ENCODE results near the gene COA7. TPM values are rescaled to one million over a fixed set of nuclear protein-coding genes. Genes with fewer than 3 reads are reported as not detected.

Gene COA7
- total RNA-seq, 3 donors from 2014 or later: 7.4 to 12.8 (median 9.8) TPM

DNA sequence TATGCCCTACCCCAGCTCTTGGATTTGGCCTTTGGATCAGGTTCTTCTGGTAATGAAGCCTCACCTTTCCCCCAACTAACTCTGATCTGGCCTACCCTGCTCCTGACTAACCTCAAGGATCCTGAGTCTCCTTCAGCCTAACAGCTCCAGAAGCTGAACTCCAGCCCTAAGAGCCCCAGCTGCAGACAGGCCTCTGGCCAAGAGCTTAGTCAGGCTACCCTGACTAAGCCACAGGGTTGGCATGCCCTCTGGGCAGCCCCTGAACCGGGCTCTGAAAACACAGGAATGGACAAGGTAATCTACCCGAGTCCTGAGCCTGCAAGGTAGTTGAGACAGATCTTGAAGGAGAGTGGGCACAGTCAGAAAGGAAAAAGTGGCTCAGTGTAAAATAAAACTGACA, 29.4 kb downstream of the COA7 start:
- Histone ChIP-seq H3K4me3 (no peak overlapping the region), H3K36me3 (no peaks in the 10 kb centered on the region), H3K4me1 (no peaks in the 10 kb centered on the region), H3K27me3 (no peaks in the 10 kb centered on the region), H3K9me3 (no peaks in the 10 kb centered on the region), H3K27ac (no peak overlapping the region)
- no peak for TF ChIP-seq POLR2AphosphoS5 (IDR thresholded peaks at IDR 0.05)
- TF ChIP-seq, protein P1, sequence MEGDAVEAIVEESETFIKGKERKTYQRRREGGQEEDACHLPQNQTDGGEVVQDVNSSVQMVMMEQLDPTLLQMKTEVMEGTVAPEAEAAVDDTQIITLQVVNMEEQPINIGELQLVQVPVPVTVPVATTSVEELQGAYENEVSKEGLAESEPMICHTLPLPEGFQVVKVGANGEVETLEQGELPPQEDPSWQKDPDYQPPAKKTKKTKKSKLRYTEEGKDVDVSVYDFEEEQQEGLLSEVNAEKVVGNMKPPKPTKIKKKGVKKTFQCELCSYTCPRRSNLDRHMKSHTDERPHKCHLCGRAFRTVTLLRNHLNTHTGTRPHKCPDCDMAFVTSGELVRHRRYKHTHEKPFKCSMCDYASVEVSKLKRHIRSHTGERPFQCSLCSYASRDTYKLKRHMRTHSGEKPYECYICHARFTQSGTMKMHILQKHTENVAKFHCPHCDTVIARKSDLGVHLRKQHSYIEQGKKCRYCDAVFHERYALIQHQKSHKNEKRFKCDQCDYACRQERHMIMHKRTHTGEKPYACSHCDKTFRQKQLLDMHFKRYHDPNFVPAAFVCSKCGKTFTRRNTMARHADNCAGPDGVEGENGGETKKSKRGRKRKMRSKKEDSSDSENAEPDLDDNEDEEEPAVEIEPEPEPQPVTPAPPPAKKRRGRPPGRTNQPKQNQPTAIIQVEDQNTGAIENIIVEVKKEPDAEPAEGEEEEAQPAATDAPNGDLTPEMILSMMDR (IDR thresholded peaks at IDR 0.05): no peak
- intact Hi-C loops (cut with DNase I; ENCODE audit: low total_unique reads): no loop called here
- DNase-seq (ENCODE audit: low spot score in 2 of 2): no peak

DNA sequence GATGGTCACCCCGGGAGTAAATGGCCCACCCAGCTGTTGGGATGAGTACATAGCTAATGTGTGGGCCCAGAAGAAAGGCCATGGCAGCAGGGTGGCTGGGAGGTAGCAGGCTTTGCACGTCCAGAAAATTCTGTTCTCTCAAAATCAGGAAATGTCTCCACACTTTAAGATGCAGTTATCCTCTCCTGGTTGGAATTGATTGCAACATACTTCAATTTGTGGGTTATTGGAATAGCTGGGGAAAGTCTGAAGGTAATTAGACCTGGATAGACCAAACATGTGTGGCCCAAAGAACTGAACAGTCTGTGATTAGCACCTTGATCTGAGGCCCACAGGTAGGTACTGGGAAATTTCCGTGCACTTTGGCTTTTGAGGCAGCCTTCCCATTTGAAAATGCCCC, 30.2 kb downstream of the COA7 start:
- DNase-seq (ENCODE audit: low spot score in 2 of 2): no peak
- Histone ChIP-seq H3K9me3 (no peaks in the 10 kb centered on the region), H3K27ac (no peak overlapping the region), H3K27me3 (no peaks in the 10 kb centered on the region), H3K4me1 (no peaks in the 10 kb centered on the region), H3K4me3 (no peak overlapping the region), H3K36me3 (no peaks in the 10 kb centered on the region)
- intact Hi-C loops (cut with DNase I; ENCODE audit: low total_unique reads): no loop called here
- TF ChIP-seq POLR2A (IDR thresholded peaks at IDR 0.05): no peak
- TF ChIP-seq POLR2AphosphoS5 (IDR thresholded peaks at IDR 0.05): no peak
- TF ChIP-seq, protein P1 (IDR thresholded peaks at IDR 0.05): no peak

- no peaks in the 10 kb centered on the region for H3K36me3 ChIP-seq
- H3K27ac ChIP-seq: no peak overlapping the region
- no peak for DNase-seq (ENCODE audit: low spot score in 2 of 2)
- peaks cover 0 to 4% of the 10 kb centered on the region in 2 donors for H3K4me1 ChIP-seq
- no peaks in the 10 kb centered on the region for H3K9me3 ChIP-seq
- no peak overlapping the region for H3K4me3 ChIP-seq
- TF ChIP-seq POLR2A (IDR thresholded peaks at IDR 0.05): no peak
- TF ChIP-seq, protein P1 (IDR thresholded peaks at IDR 0.05): no peak
- no peaks in the 10 kb centered on the region for H3K27me3 ChIP-seq
- intact Hi-C loops (cut with DNase I; ENCODE audit: low total_unique reads): no loop called here
Observed at GRCh38 chr1:52667290-52667689, 30.9 kb downstream of the COA7 start.

DNA sequence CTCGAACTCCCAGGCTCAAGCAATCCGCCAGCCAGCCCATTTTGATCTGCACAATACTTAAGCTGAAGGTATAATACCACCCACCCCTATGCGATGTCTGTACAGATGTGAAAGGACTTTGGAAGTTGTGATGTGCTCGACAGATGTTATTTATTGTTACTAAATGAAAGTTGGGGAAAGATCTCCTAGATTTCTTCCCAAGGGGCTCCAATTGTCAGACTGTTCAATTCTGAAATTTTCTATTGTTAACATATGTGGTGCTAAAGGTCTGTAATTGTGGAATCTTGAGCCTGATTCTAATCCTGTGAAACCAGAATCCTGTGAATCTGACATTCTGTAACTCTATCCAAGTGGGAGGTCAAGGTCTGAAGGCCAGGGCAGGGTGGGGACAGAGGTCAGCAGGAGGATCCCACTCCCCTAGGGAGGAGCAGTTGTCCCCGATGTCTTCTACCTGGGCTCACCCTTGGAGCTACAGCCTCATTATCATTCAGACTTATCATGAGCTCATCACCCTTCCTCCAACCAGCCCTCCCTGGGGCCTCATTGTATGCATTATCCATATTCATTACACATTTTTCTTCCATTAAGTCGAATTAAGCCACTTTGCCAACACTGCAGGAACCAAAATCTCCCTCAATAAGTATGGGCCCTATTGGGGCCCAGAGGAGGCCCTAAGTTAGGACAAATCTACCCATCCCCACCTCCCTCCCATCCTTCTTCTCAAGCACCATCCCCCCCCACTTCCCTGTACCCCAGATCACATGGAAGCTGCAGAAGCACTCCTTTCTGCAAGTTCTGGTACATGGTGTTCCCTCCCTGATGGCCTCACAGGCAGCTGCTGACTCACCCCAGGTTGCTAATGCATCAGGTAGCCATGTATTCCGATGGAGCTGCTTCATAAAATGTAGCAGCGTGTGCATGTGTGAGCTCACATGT, 32.9 kb downstream of the COA7 start:
- TF ChIP-seq POLR2AphosphoS5 (IDR thresholded peaks at IDR 0.05) (no peak), POLR2A (IDR thresholded peaks at IDR 0.05) (no peak)
- TF ChIP-seq, protein P1 (IDR thresholded peaks at IDR 0.05): no peak
- no peaks in the 10 kb centered on the region for H3K27me3 ChIP-seq
- DNase-seq (ENCODE audit: low spot score in 2 of 2): no peak
- no peaks in the 10 kb centered on the region for H3K9me3 ChIP-seq
- no peak overlapping the region for H3K27ac ChIP-seq
- no peak overlapping the region for H3K4me3 ChIP-seq
- intact Hi-C loops (cut with DNase I; ENCODE audit: low total_unique reads): no loop called here
- peaks cover 0 to 4% of the 10 kb centered on the region in 2 donors for H3K4me1 ChIP-seq
- no peaks in the 10 kb centered on the region for H3K36me3 ChIP-seq

DNA sequence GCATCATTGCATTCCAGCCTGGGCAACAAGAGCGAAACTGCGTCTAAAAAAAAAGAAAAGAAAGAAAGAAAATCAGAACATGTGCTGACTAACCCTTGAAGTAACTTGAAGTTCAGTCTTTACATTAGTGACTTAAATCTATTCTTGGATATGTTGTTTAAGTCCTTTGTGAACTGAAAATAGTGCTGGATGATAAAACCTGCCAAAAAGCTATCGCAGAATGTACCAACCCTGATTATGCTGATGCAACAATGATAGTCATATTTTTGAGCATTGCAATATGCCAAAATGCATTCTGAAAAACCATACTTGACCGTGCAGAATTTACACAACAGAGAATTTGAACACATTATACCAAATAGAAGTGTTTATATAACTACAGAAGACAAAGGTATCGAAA, 34.4 kb downstream of the COA7 start:
- Histone ChIP-seq H3K4me3 (no peak overlapping the region), H3K9me3 (no peaks in the 10 kb centered on the region), H3K36me3 (no peaks in the 10 kb centered on the region), H3K4me1 (peaks cover 0 to 4% of the 10 kb centered on the region in 2 donors), H3K27ac (no peak overlapping the region), H3K27me3 (no peaks in the 10 kb centered on the region)
- TF ChIP-seq, protein P1 (IDR thresholded peaks at IDR 0.05): no peak
- TF ChIP-seq POLR2A (IDR thresholded peaks at IDR 0.05) (no peak), POLR2AphosphoS5 (IDR thresholded peaks at IDR 0.05) (no peak)
- intact Hi-C loops (cut with DNase I; ENCODE audit: low total_unique reads): no loop called here
- no peak for DNase-seq (ENCODE audit: low spot score in 2 of 2)
